Astrocyte (in vitro differentiated cells and primary cell): Measurements from ENCODE around the gene TEKT2.

Experiments used
- CTCF ChIP-seq: IDR thresholded peaks from 2 replicates; pipeline ENCODE4 v1.5.1; 2011; ENCODE audit warnings: low read depth, mild to moderate bottlenecking, inconsistent platforms, low read length, moderate library complexity; ENCODE audit not compliant: insufficient read depth
- EZH2 ChIP-seq: IDR thresholded peaks from 2 replicates; pipeline ENCODE4 v1.6.1; 2012; ENCODE audit warnings: mild to moderate bottlenecking, low read length, inconsistent platforms; ENCODE audit not compliant: insufficient read depth

DNA sequence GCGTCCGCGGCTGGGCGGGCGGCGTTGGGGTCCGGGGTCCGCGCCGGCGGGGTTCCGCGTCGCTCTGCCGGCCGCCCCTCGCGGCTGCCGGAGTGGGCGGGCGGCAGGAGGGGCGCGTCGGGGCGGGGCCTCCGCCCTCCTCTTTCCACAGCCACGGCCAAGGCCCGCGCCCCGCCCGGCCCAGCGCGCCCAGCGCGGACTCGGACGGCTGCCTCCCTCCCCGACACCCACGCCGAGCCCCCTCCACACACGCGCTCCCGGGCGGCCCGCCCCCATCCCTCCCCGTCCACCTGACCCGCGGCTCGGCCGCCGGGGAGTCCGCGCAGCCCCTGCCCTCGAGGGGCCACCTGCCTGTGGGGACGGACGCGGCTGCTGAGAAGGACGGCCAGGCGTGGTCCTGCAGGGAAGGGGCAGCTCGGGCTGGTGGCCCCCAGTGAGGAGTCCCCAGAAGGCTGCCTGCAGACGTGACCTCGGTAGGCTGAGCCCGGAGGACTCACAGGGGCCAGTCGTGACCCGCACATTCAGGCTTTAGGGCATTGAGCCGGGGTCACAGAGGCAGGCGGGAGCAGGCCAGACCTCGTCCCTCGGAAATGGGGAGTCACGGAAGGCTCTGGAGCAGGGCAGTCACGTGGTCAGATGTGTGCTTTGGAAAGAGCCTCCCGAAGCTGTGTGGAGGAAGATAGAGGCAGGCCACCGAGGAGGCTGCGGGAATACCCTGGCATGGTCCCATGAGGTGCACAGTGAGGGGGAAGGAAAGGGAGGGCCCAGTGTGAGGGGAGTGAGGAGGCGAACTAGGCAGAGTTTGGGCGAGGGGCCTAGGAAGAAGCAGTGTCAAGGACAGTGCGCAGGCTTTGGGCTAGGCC lies 41.5 kb downstream of the TEKT2 start, which contains the start of gene COL8A2:
- TF ChIP-seq CTCF: no peak
- peak; percentile 81 for TF ChIP-seq EZH2
